ENCODE measurements around the gene HPGD. TPM values are rescaled to one million over a fixed set of nuclear protein-coding genes. Genes with fewer than 3 reads are reported as not detected.
A peak's percentile ranks its signal among the peaks of the same experiment; 100 is the strongest.

HPGD gene
- polyA plus RNA-seq, 1 donor (not counting 4 experiments of a cell fraction or from before 2014, with no cell fraction given): 0.75 TPM

DNA sequence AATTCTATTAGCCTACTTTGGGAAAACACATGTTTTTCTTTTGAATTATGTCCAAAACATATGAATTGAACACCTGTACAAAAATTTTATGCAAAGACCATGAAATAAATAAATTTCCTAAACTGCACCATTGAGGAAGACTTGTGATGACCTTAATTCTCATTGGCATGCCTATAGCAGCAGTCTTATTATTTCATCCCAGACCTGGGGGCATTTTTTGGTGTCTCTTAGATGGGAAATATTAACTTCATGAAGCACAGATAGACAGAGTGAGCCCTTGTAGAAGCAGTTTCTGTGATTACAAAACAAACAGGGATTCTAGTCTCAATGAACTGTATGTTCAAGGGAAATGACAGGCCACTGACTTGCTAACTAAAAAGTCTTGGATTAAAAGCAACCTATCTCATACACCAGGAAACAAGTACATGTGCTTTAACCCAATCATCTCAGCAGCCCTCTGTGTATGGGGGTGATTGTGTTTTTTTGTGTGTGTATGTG is 32.0 kb upstream of the HPGD start:
- Histone ChIP-seq H3K9me3 (ENCODE audit: control insufficient read depth, low read depth, low read length) (no peaks in the 10 kb centered on the region), H2AFZ (ENCODE audit: control insufficient read depth, low read length) (no peak overlapping the region), H3K27me3 (ENCODE audit: control insufficient read depth, extremely low read depth, insufficient read depth, low read length) (no peaks in the 10 kb centered on the region), H3K9ac (ENCODE audit: control insufficient read depth, extremely low read depth, insufficient read depth, low read length) (no peak overlapping the region), H3K4me3 (ENCODE audit: control insufficient read depth in 2 of 3, extremely low read depth in 1 of 3, insufficient read depth in 2 of 3, low read depth in 1 of 3, low read length in 3 of 3) (no peak overlapping the region), H4K20me1 (ENCODE audit: control insufficient read depth, extremely low read depth, insufficient read depth, low read length) (no peaks in the 10 kb centered on the region), H3K36me3 (ENCODE audit: control insufficient read depth in 2 of 2, extremely low read depth in 1 of 2, insufficient read depth in 2 of 2, low read length in 2 of 2) (no peaks in the 10 kb centered on the region), H3K9me1 (ENCODE audit: control insufficient read depth, extremely low read depth, insufficient read depth, low read length) (no peaks in the 10 kb centered on the region), H3K79me2 (ENCODE audit: control insufficient read depth, insufficient read depth, low read length) (no peaks in the 10 kb centered on the region), H3K27ac (ENCODE audit: control insufficient read depth, insufficient read depth, low read length) (peak overlapping the region; percentile 32), H3K4me2 (ENCODE audit: control insufficient read depth, extremely low read depth, insufficient read depth, low read depth, low read length) (peak overlapping the region; percentile 52), H3K4me1 (ENCODE audit: control insufficient read depth, extremely low read depth, insufficient read depth, low read length) (peaks cover 16% of the 10 kb centered on the region)
- dilution Hi-C loops (cut with MboI; ENCODE audit: extremely low pct_ligation_motif_present, low sequenced_read_pairs): no loop called here
- TF ChIP-seq, protein P1, sequence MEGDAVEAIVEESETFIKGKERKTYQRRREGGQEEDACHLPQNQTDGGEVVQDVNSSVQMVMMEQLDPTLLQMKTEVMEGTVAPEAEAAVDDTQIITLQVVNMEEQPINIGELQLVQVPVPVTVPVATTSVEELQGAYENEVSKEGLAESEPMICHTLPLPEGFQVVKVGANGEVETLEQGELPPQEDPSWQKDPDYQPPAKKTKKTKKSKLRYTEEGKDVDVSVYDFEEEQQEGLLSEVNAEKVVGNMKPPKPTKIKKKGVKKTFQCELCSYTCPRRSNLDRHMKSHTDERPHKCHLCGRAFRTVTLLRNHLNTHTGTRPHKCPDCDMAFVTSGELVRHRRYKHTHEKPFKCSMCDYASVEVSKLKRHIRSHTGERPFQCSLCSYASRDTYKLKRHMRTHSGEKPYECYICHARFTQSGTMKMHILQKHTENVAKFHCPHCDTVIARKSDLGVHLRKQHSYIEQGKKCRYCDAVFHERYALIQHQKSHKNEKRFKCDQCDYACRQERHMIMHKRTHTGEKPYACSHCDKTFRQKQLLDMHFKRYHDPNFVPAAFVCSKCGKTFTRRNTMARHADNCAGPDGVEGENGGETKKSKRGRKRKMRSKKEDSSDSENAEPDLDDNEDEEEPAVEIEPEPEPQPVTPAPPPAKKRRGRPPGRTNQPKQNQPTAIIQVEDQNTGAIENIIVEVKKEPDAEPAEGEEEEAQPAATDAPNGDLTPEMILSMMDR (optimal IDR thresholded peaks at IDR 0.05 in 1 of 3, IDR thresholded peaks at IDR 0.05 in 1 of 3, conservative IDR thresholded peaks at IDR 0.05 in 1 of 3; ENCODE audit: extremely low read depth in 1 of 3, insufficient read depth in 2 of 3, low read length in 3 of 3): no peak
- no peak for TF ChIP-seq EZH2 (IDR thresholded peaks at IDR 0.05; ENCODE audit: low read length)
- DNase-seq (ENCODE audit: low read depth, low spot score) (no peak), FAIRE-seq (peak; percentile 53)

DNA sequence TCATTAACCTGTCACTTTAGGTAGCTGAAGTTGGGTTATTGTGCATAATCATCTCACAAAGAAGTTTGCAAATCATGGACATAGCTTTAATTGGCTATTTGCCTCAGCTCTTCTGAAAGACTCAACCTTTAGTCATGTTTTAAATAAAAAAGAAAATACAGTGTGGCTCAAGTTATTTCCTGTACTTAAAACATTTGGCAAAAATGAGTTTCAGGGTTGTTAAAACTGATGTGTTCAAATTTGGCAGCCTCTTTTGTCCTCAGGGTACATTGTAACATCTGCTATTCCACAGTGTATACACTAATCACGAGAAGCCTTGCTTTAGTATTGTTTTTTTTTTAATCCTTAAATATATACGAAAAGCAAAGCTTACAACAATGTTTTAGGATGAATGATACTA is 31.5 kb upstream of the HPGD start:
- Histone ChIP-seq H3K9ac (ENCODE audit: control insufficient read depth, extremely low read depth, insufficient read depth, low read length) (no peak overlapping the region), H3K36me3 (ENCODE audit: control insufficient read depth in 2 of 2, extremely low read depth in 1 of 2, insufficient read depth in 2 of 2, low read length in 2 of 2) (no peaks in the 10 kb centered on the region), H3K79me2 (ENCODE audit: control insufficient read depth, insufficient read depth, low read length) (no peaks in the 10 kb centered on the region), H3K4me3 (ENCODE audit: control insufficient read depth in 2 of 3, extremely low read depth in 1 of 3, insufficient read depth in 2 of 3, low read depth in 1 of 3, low read length in 3 of 3) (no peak overlapping the region), H3K27ac (ENCODE audit: control insufficient read depth, insufficient read depth, low read length) (peak overlapping the region; percentile 32), H4K20me1 (ENCODE audit: control insufficient read depth, extremely low read depth, insufficient read depth, low read length) (no peaks in the 10 kb centered on the region), H3K9me1 (ENCODE audit: control insufficient read depth, extremely low read depth, insufficient read depth, low read length) (no peaks in the 10 kb centered on the region), H3K27me3 (ENCODE audit: control insufficient read depth, extremely low read depth, insufficient read depth, low read length) (no peaks in the 10 kb centered on the region), H3K9me3 (ENCODE audit: control insufficient read depth, low read depth, low read length) (no peaks in the 10 kb centered on the region), H2AFZ (ENCODE audit: control insufficient read depth, low read length) (no peak overlapping the region), H3K4me2 (ENCODE audit: control insufficient read depth, extremely low read depth, insufficient read depth, low read depth, low read length) (peak overlapping the region; percentile 52), H3K4me1 (ENCODE audit: control insufficient read depth, extremely low read depth, insufficient read depth, low read length) (peaks cover 16% of the 10 kb centered on the region)
- FAIRE-seq: peak; percentile 9
- no peak for TF ChIP-seq EZH2 (IDR thresholded peaks at IDR 0.05; ENCODE audit: low read length)
- TF ChIP-seq, protein P1 (optimal IDR thresholded peaks at IDR 0.05 in 1 of 3, IDR thresholded peaks at IDR 0.05 in 1 of 3, conservative IDR thresholded peaks at IDR 0.05 in 1 of 3; ENCODE audit: extremely low read depth in 1 of 3, insufficient read depth in 2 of 3, low read length in 3 of 3): no peak
- no peak for DNase-seq (ENCODE audit: low read depth, low spot score)
- dilution Hi-C loops (cut with MboI; ENCODE audit: extremely low pct_ligation_motif_present, low sequenced_read_pairs): no loop called here

All from keratinocyte (primary cell).